Subcutaneous abdominal adipose tissue (tissue), 5 donors: Measurements from ENCODE around the gene PHETA2.
A peak's percentile ranks its signal among the peaks of the same experiment; 100 is the strongest.
"Not testable (repeated sequence)": the region's sequence is repeated elsewhere in the genome, so short reads cannot be mapped to it uniquely, and the experiment has no call there.

Experiments used
- H3K27ac ChIP-seq: one replicate; pipeline ENCODE4 v1.7.0; 2013; ENCODE audit warnings: low read depth, mild to moderate bottlenecking, inconsistent platforms, low read length, moderate library complexity
- H3K27me3 ChIP-seq, 5 donors: one replicate each; pipeline ENCODE4 v1.7.0; 2013; ENCODE audit warnings: low read length in 5 of 5, inconsistent platforms in 1 of 5; ENCODE audit not compliant: control insufficient read depth in 5 of 5, insufficient read depth in 4 of 5
- H3K36me3 ChIP-seq, 5 donors: one replicate each; pipeline ENCODE4 v1.7.0; 2013; ENCODE audit warnings: low read length in 5 of 5; ENCODE audit not compliant: control insufficient read depth in 5 of 5, insufficient read depth in 5 of 5
- H3K4me1 ChIP-seq, 5 donors: one replicate each; pipeline ENCODE4 v1.7.0; 2013; ENCODE audit warnings: low read length in 5 of 5, mild to moderate bottlenecking in 3 of 5, moderate library complexity in 1 of 5; ENCODE audit not compliant: control insufficient read depth in 5 of 5, insufficient read depth in 5 of 5
- H3K4me3 ChIP-seq, 5 donors: one replicate each; pipeline ENCODE4 v1.7.0; 2013; ENCODE audit warnings: low read length in 5 of 5, low read depth in 1 of 5
- H3K9ac ChIP-seq, 5 donors: one replicate each; pipeline ENCODE4 v1.7.0; 2013; ENCODE audit warnings: low read length in 5 of 5, mild to moderate bottlenecking in 4 of 5, moderate library complexity in 3 of 5
- H3K9me3 ChIP-seq, 5 donors: one replicate each; pipeline ENCODE4 v1.7.0; 2013; ENCODE audit warnings: low read length in 5 of 5; ENCODE audit not compliant: control insufficient read depth in 5 of 5
- donor health status: healthy.
- donor health status: healthy.
- donor health status: healthy.
- donor health status: healthy.
- donor health status: healthy.

Gene PHETA2

DNA sequence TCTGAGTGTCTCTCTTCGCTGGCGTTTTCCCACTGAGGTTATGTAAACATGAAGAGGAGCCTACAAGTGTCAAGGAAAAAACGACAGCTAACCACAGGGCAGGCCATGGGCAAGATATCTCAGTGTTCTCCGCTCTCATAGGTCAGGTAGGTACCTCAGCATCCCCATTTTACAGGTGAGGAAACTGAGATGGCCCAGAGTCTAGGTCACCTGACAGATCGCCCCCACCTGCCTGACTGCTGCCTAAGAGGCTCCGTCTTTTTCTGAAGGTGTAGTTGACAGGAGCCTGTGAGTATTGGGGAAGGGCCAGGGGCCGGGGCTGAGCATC, 17.4 kb downstream of the PHETA2 start:
- H3K27me3 ChIP-seq = no peaks in the 10 kb centered on the region
- H3K36me3 ChIP-seq = peaks cover 4 to 8% (median 7%) of the 10 kb centered on the region in 5 donors
- no peaks in the 10 kb centered on the region for H3K9me3 ChIP-seq
- H3K27ac ChIP-seq = peak overlapping the region; percentile 86
- H3K9ac ChIP-seq = peak overlapping the region; percentile 70 to 92 (median 83)
- peak overlapping the region; percentile 56 to 99 (median 78) for H3K4me3 ChIP-seq
- H3K4me1 ChIP-seq = peaks cover 0 to 27% (median 24%) of the 10 kb centered on the region in 5 donors

DNA sequence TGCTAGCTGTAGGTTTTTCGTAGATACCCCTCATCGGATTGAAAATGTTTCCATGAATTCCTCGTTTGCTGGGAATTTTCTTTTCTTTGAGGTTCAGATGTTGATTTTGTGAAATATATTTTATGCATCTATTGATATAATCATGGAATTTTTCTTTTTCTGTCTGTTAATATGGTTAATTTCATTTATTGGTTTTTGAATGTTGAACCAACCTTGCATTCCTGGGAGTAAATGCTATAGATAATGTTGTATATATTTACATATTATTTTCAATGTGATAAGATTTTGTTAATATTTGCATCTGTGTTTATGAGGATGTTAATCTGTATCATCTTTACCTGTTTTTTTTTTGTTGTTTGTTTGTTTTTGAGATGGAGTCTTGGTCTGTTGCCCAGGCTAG, 27.2 kb downstream of the PHETA2 start:
- H3K27ac ChIP-seq = no peak overlapping the region

DNA sequence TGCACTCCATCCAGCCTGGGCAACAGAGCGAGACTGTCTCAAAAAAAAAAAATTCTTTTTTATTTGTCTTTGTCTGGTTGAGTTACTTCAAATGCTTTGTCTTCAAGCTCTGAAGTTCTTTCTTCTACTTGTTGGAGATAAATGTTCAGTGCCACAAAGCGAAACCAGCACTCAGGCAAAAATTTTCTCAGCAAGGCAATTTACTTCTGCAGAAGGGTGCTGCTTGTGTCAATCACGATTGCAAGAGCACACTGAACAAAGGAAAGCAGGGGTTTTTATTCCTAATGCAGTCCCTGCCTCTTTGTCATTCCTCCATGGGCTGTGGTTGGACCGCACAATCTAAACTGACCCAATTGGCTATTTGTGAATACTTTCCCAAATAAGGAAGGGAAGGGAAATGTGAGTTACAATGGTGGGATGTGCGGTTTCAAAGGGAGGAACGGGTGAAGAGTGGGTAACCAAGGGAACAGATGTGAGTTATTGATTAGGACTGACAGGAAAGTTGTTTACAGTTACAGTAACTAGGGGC, 30.3 kb downstream of the PHETA2 start:
- peaks cover 2 to 20% (median 18%) of the 10 kb centered on the region in 5 donors for H3K9me3 ChIP-seq
- H3K4me3 ChIP-seq, H3K27ac ChIP-seq, H3K4me1 ChIP-seq, H3K9ac ChIP-seq, H3K36me3 ChIP-seq, H3K27me3 ChIP-seq: not testable (repeated sequence)

More for the DNA sequence above, 27.2 kb downstream of the PHETA2 start:
- Histone ChIP-seq H3K36me3 (peaks cover 0 to 5% (median 0%) of the 10 kb centered on the region in 5 donors), H3K27me3 (no peaks in the 10 kb centered on the region), H3K9me3 (peaks cover 2 to 22% (median 18%) of the 10 kb centered on the region in 5 donors), H3K4me3 (no peak overlapping the region), H3K9ac (no peak overlapping the region), H3K4me1 (no peaks in the 10 kb centered on the region)

DNA sequence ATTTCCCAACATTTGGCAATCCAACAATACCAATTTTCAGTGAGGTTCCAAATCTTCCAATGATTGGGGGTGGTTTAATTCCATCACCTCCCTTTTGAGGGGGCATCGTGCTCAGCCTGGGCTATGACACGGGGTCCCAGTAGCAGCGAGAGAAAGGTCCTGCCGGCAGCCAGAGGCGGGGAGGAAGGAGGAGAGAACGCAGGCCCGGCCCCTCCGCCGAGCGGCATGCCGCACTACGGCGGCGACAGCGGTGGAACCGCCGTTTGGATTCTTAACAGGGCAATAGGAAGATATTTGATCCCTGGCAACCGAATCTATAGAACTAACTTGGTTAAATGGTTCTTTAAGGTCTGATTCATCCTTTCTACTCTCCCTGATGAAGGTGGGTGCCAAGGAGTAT, 34.8 kb downstream of the PHETA2 start:
- no peak overlapping the region for H3K4me3 ChIP-seq
- peaks cover 0 to 11% (median 9%) of the 10 kb centered on the region in 5 donors for H3K9me3 ChIP-seq
- no peaks in the 10 kb centered on the region for H3K36me3 ChIP-seq
- no peak overlapping the region for H3K9ac ChIP-seq
- no peaks in the 10 kb centered on the region for H3K4me1 ChIP-seq
- H3K27ac ChIP-seq = no peak overlapping the region
- no peaks in the 10 kb centered on the region for H3K27me3 ChIP-seq

DNA sequence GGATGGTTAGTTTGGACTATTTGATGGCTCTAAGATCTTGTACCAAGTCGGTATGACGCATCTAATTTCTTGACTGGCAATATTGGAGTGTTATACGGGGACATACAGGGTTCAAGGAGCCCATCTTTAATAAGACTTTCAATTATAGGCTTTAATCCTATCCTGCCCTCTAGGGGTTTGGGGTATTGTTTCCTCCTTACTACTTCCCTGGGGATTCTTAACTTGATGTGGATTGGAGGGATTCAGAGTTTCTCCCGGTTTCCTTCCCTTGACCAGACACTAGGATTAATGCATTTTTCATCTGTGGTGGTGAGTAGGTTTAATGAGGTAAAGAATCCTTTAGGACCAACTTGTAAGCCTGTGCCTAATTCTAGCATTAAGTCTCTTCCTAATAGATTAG, 37.8 kb downstream of the PHETA2 start:
- Histone ChIP-seq H3K9ac (no peak overlapping the region), H3K27ac (no peak overlapping the region), H3K4me1 (peaks cover 1 to 5% (median 3%) of the 10 kb centered on the region in 5 donors), H3K4me3 (no peak overlapping the region), H3K9me3 (peaks cover 0 to 10% (median 9%) of the 10 kb centered on the region in 5 donors), H3K36me3 (no peaks in the 10 kb centered on the region), H3K27me3 (no peaks in the 10 kb centered on the region)

DNA sequence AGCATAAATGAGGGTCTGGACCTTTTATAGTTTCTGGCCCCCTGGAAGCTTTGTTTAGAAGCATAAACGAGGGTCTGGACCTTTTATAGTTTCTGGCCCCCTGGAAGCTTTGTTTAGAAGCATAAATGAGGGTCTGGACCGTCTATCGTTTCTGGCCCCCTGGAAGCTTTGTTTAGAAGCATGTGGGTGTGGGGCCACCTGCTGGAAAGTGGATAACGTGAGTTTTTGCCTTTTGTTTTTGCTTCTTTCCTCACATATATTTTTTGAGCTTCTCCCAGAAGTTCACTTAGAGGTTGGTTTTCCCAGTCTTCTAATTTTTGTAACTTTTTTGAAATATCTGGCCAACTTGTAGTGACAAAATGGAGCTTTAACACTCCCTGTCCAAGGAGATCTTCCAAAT, 38.7 kb downstream of the PHETA2 start:
- not testable (repeated sequence) for H3K9ac ChIP-seq, H3K36me3 ChIP-seq, H3K27ac ChIP-seq, H3K27me3 ChIP-seq, H3K4me3 ChIP-seq
- peaks cover 0 to 10% (median 9%) of the 10 kb centered on the region in 5 donors for H3K9me3 ChIP-seq
- H3K4me1 ChIP-seq = peaks cover 2 to 12% (median 4%) of the 10 kb centered on the region in 5 donors

DNA sequence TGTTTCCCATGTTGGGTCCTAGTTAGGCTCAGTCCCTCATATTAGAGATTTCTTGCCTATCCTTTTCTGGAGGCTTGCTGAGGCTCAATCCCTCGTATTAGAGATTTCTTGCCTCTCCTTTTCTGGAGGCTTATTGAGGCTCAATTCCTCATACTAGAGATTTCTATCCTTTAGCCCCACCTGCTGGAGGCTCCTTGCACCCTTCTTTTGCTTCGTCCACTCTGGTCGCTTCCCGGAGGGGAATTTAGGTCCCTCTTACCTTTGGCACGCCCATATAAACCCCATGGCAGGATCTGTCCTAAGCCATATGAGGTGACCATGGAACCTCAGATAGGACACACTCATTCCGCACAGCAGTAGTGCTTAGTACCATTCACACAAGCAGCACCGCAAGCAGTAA, 40.7 kb downstream of the PHETA2 start:
- Histone ChIP-seq H3K4me1 (peaks cover 2 to 12% (median 4%) of the 10 kb centered on the region in 5 donors), H3K27me3 (no peaks in the 10 kb centered on the region), H3K9ac (no peak overlapping the region), H3K4me3 (no peak overlapping the region), H3K27ac (no peak overlapping the region), H3K36me3 (no peaks in the 10 kb centered on the region), H3K9me3 (peaks cover 0 to 10% (median 9%) of the 10 kb centered on the region in 5 donors)

DNA sequence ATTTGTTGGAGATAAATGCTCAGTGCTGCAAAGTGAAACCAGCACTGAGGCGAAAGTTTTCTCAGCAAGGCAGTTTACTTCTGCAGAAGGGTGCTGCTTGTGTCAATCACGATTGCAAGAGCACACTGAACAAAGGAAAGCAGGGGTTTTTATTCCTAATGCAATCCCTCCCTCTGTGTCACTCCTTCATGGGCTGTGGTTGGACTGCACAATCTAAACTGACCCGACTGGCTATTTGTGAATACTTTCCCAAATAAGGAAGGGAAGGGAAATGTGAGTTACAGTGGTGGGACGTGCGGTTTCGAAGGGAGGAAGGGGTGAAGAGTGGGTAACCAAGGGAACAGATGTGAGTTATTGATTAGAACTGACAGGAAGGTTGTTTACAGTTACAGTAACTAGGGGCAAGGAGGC, 41.4 kb downstream of the PHETA2 start:
- not testable (repeated sequence) for H3K4me3 ChIP-seq, H3K27me3 ChIP-seq, H3K27ac ChIP-seq, H3K36me3 ChIP-seq, H3K9ac ChIP-seq
- peaks cover 0 to 10% (median 9%) of the 10 kb centered on the region in 5 donors for H3K9me3 ChIP-seq
- peaks cover 2 to 12% (median 4%) of the 10 kb centered on the region in 5 donors for H3K4me1 ChIP-seq

DNA sequence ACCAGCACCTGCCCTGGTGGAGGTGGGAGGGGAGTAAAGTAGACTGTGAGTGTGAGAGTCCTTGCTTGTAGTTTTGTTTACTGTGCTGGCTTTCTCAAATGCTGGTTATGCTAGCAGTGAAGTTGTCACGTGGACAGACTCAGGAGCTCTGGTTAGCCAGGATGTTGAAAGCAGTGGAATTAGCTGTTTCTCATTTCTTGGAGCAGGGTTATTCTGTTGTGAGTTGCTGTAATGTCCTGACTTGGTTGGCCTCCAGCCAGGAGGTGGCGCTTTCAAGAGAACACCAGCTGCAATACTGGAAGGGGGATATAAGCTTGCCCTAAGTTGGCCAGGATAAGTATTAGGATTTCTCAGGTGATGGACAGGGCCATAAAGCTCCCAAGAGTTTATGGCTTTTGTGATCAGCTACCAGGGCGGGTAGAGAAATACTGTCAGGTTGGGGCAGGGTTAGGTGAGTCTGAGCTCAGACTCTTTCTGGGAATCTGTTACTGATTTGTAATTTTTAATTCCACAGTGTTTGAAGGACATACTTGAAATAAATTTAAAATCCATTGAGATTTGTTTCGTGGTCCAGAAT, 42.9 kb downstream of the PHETA2 start:
- no peak overlapping the region for H3K27ac ChIP-seq
- H3K4me1 ChIP-seq = peaks cover 2 to 12% (median 4%) of the 10 kb centered on the region in 5 donors
- no peaks in the 10 kb centered on the region for H3K36me3 ChIP-seq
- H3K27me3 ChIP-seq = no peaks in the 10 kb centered on the region
- peaks cover 0 to 10% (median 9%) of the 10 kb centered on the region in 5 donors for H3K9me3 ChIP-seq
- no peak overlapping the region for H3K9ac ChIP-seq
- H3K4me3 ChIP-seq = no peak overlapping the region

DNA sequence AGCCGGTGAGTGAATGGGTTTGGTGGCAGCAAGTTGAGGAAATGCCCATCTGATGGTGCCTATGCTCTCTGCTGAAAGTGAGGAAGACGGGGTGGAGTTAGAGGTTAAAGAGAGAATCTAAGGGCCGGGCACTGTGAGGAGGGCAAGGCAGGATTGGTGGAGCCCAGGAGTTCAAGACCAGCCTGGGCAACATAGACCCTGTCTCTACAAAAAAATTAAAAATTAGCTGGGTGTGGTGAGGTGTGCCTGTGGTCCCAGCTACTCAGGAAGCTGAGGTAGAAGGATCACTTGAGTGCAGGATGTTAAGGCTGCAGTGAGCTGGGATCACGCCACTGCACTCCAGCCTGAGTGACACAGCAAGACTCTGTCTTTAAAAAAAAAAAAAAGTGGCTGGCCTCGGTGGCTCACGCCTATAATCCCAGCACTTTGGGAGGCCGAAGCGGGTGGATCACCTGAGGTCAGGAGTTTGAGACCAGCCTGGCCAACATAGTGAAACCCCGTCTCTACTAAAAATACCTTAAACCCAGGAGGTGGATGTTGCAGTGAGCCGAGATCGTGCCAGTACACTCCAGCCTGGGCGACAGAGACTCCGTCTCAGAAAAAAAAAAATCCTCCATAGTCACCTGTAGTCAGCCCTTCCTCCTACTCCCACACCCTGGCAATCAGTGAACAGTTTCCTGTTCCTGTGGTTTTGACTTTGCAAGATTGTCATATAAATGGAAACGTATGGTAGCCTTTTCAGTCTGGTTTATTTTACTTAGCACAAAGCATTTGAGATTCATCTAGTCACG, 46.4 kb downstream of the PHETA2 start:
- H3K9me3 ChIP-seq, H3K27me3 ChIP-seq, H3K36me3 ChIP-seq, H3K9ac ChIP-seq, H3K4me3 ChIP-seq, H3K27ac ChIP-seq: not testable (repeated sequence)
- H3K4me1 ChIP-seq = peaks cover 2 to 12% (median 4%) of the 10 kb centered on the region in 5 donors
